CD4-positive, alpha-beta T cell treated with Interleukin-4 for 4 hours (primary cell): Measurements from ENCODE around the gene CYP3A7.
"Not testable (repeated sequence)": the region's sequence is repeated elsewhere in the genome, so short reads cannot be mapped to it uniquely, and the experiment has no call there.

Experiments
- DNase-seq: peaks from one replicate; pipeline ENCODE4 v3.0.0-alpha.2; 2020

CYP3A7 gene

GRCh38 chr7:99665312-99666012, 69.5 kb downstream of the CYP3A7 start:
- DNase-seq: no peak

- not testable (repeated sequence) for DNase-seq
These were observed 77.1 kb downstream of the CYP3A7 start for GRCh38 chr7:99657879-99658278.
